ENCODE measurements around the gene GOLM1. TPM values are rescaled to one million over a fixed set of nuclear protein-coding genes. Genes with fewer than 3 reads are reported as not detected.

The GOLM1 gene
- total and polyA plus RNA-seq, 2 of the 4 experiments (the other 2 are of a cell fraction) = 54.8 to 59.2 TPM

GRCh38 chr9:86046930-86047341 lies 52.4 kb downstream of the GOLM1 start:
- Histone ChIP-seq H3K23ac (ENCODE audit: low read depth, low read length) (no peak overlapping the region), H3K79me1 (ENCODE audit: low read depth in 1 of 2, low read length in 2 of 2) (no peaks in the 10 kb centered on the region; a peak in 1 of 4 replicates), H3K56ac (ENCODE audit: extremely low read depth, insufficient read depth, low read length) (no peak overlapping the region), H3K36me3 (ENCODE audit: control insufficient read depth, insufficient read depth, low read length) (no peaks in the 10 kb centered on the region), H2BK5ac (ENCODE audit: low read depth, low read length, poor library complexity, severe bottlenecking) (no peak overlapping the region), H3K4me2 (ENCODE audit: low read depth, low read length) (no peak overlapping the region), H4K20me1 (ENCODE audit: insufficient read depth, low read length) (no peaks in the 10 kb centered on the region), H4K8ac (ENCODE audit: low read depth in 2 of 2, low read length in 2 of 2) (no peak overlapping the region), H2BK20ac (ENCODE audit: low read depth, low read length) (no peak overlapping the region), H2BK15ac (ENCODE audit: low read depth, low read length) (no peak overlapping the region), H3K27ac (ENCODE audit: insufficient read depth, low read length) (no peak overlapping the region), H3K4me1 (ENCODE audit: control insufficient read depth, insufficient read depth, low read length) (no peaks in the 10 kb centered on the region), H2BK120ac (ENCODE audit: low read depth, low read length) (no peak overlapping the region), H3K4me3 (ENCODE audit: insufficient read depth, low read depth, low read length) (no peak overlapping the region), H3K18ac (ENCODE audit: low read depth, low read length) (no peak overlapping the region), H2AK9ac (replicated peaks; ENCODE audit: low read depth, low read length, poor library complexity) (no peak overlapping the region), H3K4ac (ENCODE audit: low read depth, low read length) (no peak overlapping the region), H3K14ac (replicated peaks; ENCODE audit: low read depth, low read length) (no peak overlapping the region), H3K27me3 (ENCODE audit: control insufficient read depth, insufficient read depth, low read length) (no peaks in the 10 kb centered on the region), H4K5ac (ENCODE audit: low read depth, low read length) (no peak overlapping the region), H3K9ac (ENCODE audit: low read depth, low read length) (no peak overlapping the region), H4K91ac (ENCODE audit: insufficient read depth, low read depth, low read length) (no peak overlapping the region), H3K9me1 (ENCODE audit: insufficient read depth, low read length) (no peaks in the 10 kb centered on the region; the same call in 1 of the 2 replicates), H2AFZ (replicated peaks; ENCODE audit: low read length, poor library complexity) (no peak overlapping the region), H3K9me3 (ENCODE audit: control insufficient read depth, insufficient read depth, low read length) (no peaks in the 10 kb centered on the region), H2AK5ac (ENCODE audit: low read depth, low read length) (no peak overlapping the region)
- no TSS peak for BruUV-seq (replicated peaks)
- intact Hi-C loops (cut with micrococcal nuclease) (loop anchor here (10.0 kb wide), 1 partner anchor 228 kb away; no protein-coding TSS in a partner anchor), dilution Hi-C loops (cut with HindIII; ENCODE audit: low sequenced_read_pairs, unreplicated experiment) (no loop called here), in situ Hi-C loops (cut with MboI; ENCODE audit: low sequenced_read_pairs) (no loop called here)
- WGBS, 2 experiments (ENCODE audit: extremely low coverage in 2 of 2, insufficient read length in 1 of 2) = 86% methylated on average over 1 of the region's 8 CpGs; no CpG with 5 or more reads in 1 of the 2 experiments
- DNase-seq (no peak), ATAC-seq (ENCODE audit: low read depth) (no peak)
- POLR2A ChIA-PET (ENCODE audit: unreplicated experiment) = no interaction called here
- TF ChIP-seq FOS (IDR thresholded peaks at IDR 0.05; ENCODE audit: low read depth, low read length) (no peak), SMC3 (IDR thresholded peaks at IDR 0.05; ENCODE audit: low read depth, low read length) (no peak), USF2 (IDR thresholded peaks at IDR 0.05; ENCODE audit: low read depth, low read length) (no peak), CEBPB (IDR thresholded peaks at IDR 0.05; ENCODE audit: low read depth, low read length) (no peak), MAFK (IDR thresholded peaks at IDR 0.05; ENCODE audit: low read depth, low read length) (no peak)
- CTCF ChIA-PET = no interaction called here

All from IMR-90 (cell line).